H1 (cell line): ENCODE data around the gene COX7B2. TPM values are rescaled to one million over a fixed set of nuclear protein-coding genes. Genes with fewer than 3 reads are reported as not detected.

Source experiments
- CTCF ChIA-PET: fragments of 300-600 bp; sonication (Branson Sonifier 250); formaldehyde crosslinking; loops from one replicate; lab custom pipeline; 2021; ENCODE audit not compliant: partially characterized antibody; lab: Charles Lee
- POLR2A ChIA-PET: fragments of 300-600 bp; sonication (Branson Sonifier 250); formaldehyde crosslinking; loops from one replicate; lab custom pipeline; 2021; ENCODE audit warnings: inconsistent platforms; ENCODE audit not compliant: partially characterized antibody; lab: Charles Lee
- DNase-seq, 2 experiments: peaks; one replicate each; pipeline versions ENCODE4 v3.0.0 to v3.0.0-alpha.2; 2010 to 2022; ENCODE audit warnings: low spot score in 2 of 2, low read depth in 1 of 2, mixed read lengths in 1 of 2
- FAIRE-seq: peaks from 2 replicates; lab custom pipeline; 2011; peaks lifted over from hg19 to GRCh38; lab: Jason Lieb, UNC
- H2AFZ ChIP-seq: 2 replicates; pipeline ENCODE4 v1.8.1; 2012; ENCODE audit warnings: low read length, inconsistent platforms
- H2AK5ac ChIP-seq: 2 replicates; pipeline ENCODE4 v1.6.1; 2013; ENCODE audit warnings: low read depth, low read length
- H2BK120ac ChIP-seq: replicated peaks from 2 replicates; pipeline ENCODE3; 2013; ENCODE audit warnings: low read depth, low read length, inconsistent platforms
- H2BK12ac ChIP-seq: 2 replicates; pipeline ENCODE4 v1.6.1; 2013; ENCODE audit warnings: low read depth, low read length
- H2BK15ac ChIP-seq: 2 replicates; pipeline ENCODE4 v1.6.1; 2013; ENCODE audit warnings: low read length
- H2BK20ac ChIP-seq: 2 replicates; pipeline ENCODE4 v1.6.1; 2013; ENCODE audit warnings: low read length
- H2BK5ac ChIP-seq: 2 replicates; pipeline ENCODE4 v1.6.1; 2013; ENCODE audit warnings: low read depth, low read length
- H3K14ac ChIP-seq: 2 replicates; pipeline ENCODE4 v1.6.1; 2013; ENCODE audit warnings: inconsistent platforms; ENCODE audit not compliant: insufficient read length
- H3K18ac ChIP-seq: 2 replicates; pipeline ENCODE4 v1.6.1; 2013; ENCODE audit warnings: low read length; ENCODE audit errors: extremely low read depth
- H3K23ac ChIP-seq: 2 replicates; pipeline ENCODE4 v1.6.1; 2013; ENCODE audit warnings: inconsistent platforms; ENCODE audit not compliant: insufficient read length
- H3K23me2 ChIP-seq: 2 replicates; pipeline ENCODE4 v1.6.1; 2013; ENCODE audit warnings: low read depth, low read length
- H3K27ac ChIP-seq: 2 replicates; pipeline ENCODE4 v1.6.1; 2011; ENCODE audit warnings: low read depth, low read length, inconsistent platforms
- H3K27me3 ChIP-seq, 4 experiments: replicated peaks in 1 of 4; 1 replicate in 1 of 4; 2 replicates in 3 of 4; pipeline versions ENCODE4 v1.6.1 to v1.8.1; 2011 to 2013; ENCODE audit warnings: low read length in 3 of 4, mild to moderate bottlenecking in 3 of 4, inconsistent platforms in 2 of 4, mixed read lengths in 2 of 4, moderate library complexity in 1 of 4; ENCODE audit not compliant: control insufficient read depth in 3 of 4, insufficient read depth in 3 of 4; ENCODE audit errors: extremely low read depth in 1 of 4
- H3K36me3 ChIP-seq, 4 experiments: 2 replicates each; pipeline versions ENCODE4 v1.6.1 to v1.8.1; 2011 to 2013; ENCODE audit warnings: mild to moderate bottlenecking in 4 of 4, low read length in 3 of 4, moderate library complexity in 2 of 4, control low read depth in 1 of 4, inconsistent platforms in 1 of 4; ENCODE audit not compliant: insufficient read depth in 4 of 4, control insufficient read depth in 2 of 4
- H3K4ac ChIP-seq: replicated peaks from 2 replicates; pipeline ENCODE3; 2013; ENCODE audit warnings: low read length, low read depth, mixed read lengths, inconsistent platforms; ENCODE audit not compliant: insufficient read length
- H3K4me1 ChIP-seq, 4 experiments: replicated peaks in 1 of 4; 1 replicate in 1 of 4; 2 replicates in 3 of 4; pipeline versions ENCODE4 v1.6.1 to v1.8.1; 2011 to 2013; ENCODE audit warnings: low read length in 3 of 4, inconsistent platforms in 2 of 4, mixed read lengths in 1 of 4; ENCODE audit not compliant: insufficient read depth in 4 of 4, control insufficient read depth in 3 of 4
- H3K4me2 ChIP-seq, 2 experiments: 2 replicates each; pipeline versions ENCODE4 v1.6.1 to v1.8.1; 2011 to 2013; ENCODE audit warnings: low read depth in 2 of 2, low read length in 2 of 2, control low read depth in 1 of 2, inconsistent platforms in 1 of 2, mild to moderate bottlenecking in 1 of 2; ENCODE audit not compliant: insufficient read depth in 1 of 2
- H3K4me3 ChIP-seq, 4 experiments: fragments of 200-600, 300-600 bp in 1 of 4; sonication (generic), shearing (Covaris generic), sonication (Bioruptor Twin) in 1 of 4; 2 replicates each; pipeline versions ENCODE4 v1.5.1 to v1.8.1; 2011 to 2016; ENCODE audit warnings: low read length in 4 of 4, low read depth in 3 of 4, control low read depth in 2 of 4, inconsistent platforms in 2 of 4, mild to moderate bottlenecking in 2 of 4, mixed read lengths in 1 of 4, moderate library complexity in 1 of 4; ENCODE audit not compliant: insufficient read depth in 2 of 4; ENCODE audit errors: extremely low read depth in 1 of 4
- H3K56ac ChIP-seq: replicated peaks from 2 replicates; pipeline ENCODE3; 2013; ENCODE audit warnings: low read depth, mild to moderate bottlenecking, mixed read lengths, low read length, inconsistent platforms; ENCODE audit not compliant: insufficient read length
- H3K79me1 ChIP-seq: 2 replicates; pipeline ENCODE4 v1.6.1; 2013; ENCODE audit warnings: low read depth, low read length, control low read depth
- H3K79me2 ChIP-seq, 2 experiments: 2 replicates each; pipeline versions ENCODE4 v1.6.1 to v1.8.1; 2012 to 2013; ENCODE audit warnings: low read length in 2 of 2, mild to moderate bottlenecking in 2 of 2, inconsistent platforms in 1 of 2; ENCODE audit not compliant: insufficient read depth in 2 of 2, control insufficient read depth in 1 of 2
- H3K9ac ChIP-seq, 4 experiments: replicated peaks in 1 of 4; 1 replicate in 1 of 4; 2 replicates in 3 of 4; pipeline versions ENCODE4 v1.6.1 to v1.8.1; 2011 to 2013; ENCODE audit warnings: low read depth in 3 of 4, low read length in 3 of 4, control low read depth in 2 of 4, mild to moderate bottlenecking in 2 of 4, moderate library complexity in 2 of 4, inconsistent platforms in 1 of 4; ENCODE audit errors: extremely low read depth in 1 of 4
- H3K9me3 ChIP-seq, 2 experiments: 2 replicates each; pipeline versions ENCODE4 v1.6.1 to v1.8.1; 2012 to 2013; ENCODE audit warnings: mild to moderate bottlenecking in 2 of 2, moderate library complexity in 2 of 2, control low read depth in 1 of 2, inconsistent platforms in 1 of 2, low read depth in 1 of 2, low read length in 1 of 2, mixed read lengths in 1 of 2; ENCODE audit not compliant: insufficient read depth in 2 of 2
- H4K20me1 ChIP-seq, 2 experiments: replicated peaks in 1 of 2; 2 replicates each; pipeline versions ENCODE3 to v1.8.1; 2011 to 2013; ENCODE audit warnings: inconsistent platforms in 2 of 2, low read length in 2 of 2, mild to moderate bottlenecking in 1 of 2; ENCODE audit not compliant: insufficient read depth in 2 of 2, control insufficient read depth in 1 of 2
- H4K5ac ChIP-seq: 2 replicates; pipeline ENCODE4 v1.6.1; 2013; ENCODE audit warnings: low read length, low read depth, mixed read lengths, inconsistent platforms; ENCODE audit not compliant: insufficient read length
- H4K8ac ChIP-seq: 2 replicates; pipeline ENCODE4 v1.8.0; 2013; ENCODE audit warnings: mild to moderate bottlenecking, moderate library complexity, low read length, inconsistent platforms; ENCODE audit not compliant: insufficient read depth; ENCODE audit errors: extremely low read depth
- H4K91ac ChIP-seq: replicated peaks from 2 replicates; pipeline ENCODE3; 2013; ENCODE audit warnings: low read length, mixed read lengths, inconsistent platforms; ENCODE audit not compliant: insufficient read length
- BACH1 ChIP-seq: IDR thresholded peaks from 2 replicates; pipeline ENCODE4 v1.6.1; 2012; ENCODE audit warnings: low read length, improper control_type of control experiment
- CBX5 ChIP-seq: fragments of 300-800, 300-1000 bp; sonication (generic); IDR thresholded peaks from 2 replicates; pipeline ENCODE4 v1.7.1; 2016; ENCODE audit warnings: antibody characterized with exemption, low read length, low read depth
- CHD1 ChIP-seq: IDR thresholded peaks from 2 replicates; pipeline ENCODE4 v1.6.1; 2012; ENCODE audit warnings: low read depth, low read length, improper control_type of control experiment
- CHD2 ChIP-seq: IDR thresholded peaks from 2 replicates; pipeline ENCODE4 v1.6.1; 2012; ENCODE audit warnings: low read length, improper control_type of control experiment
- E2F6 ChIP-seq: IDR thresholded peaks from 2 replicates; pipeline ENCODE4 v1.6.1; 2012; ENCODE audit warnings: inconsistent platforms
- KDM4A ChIP-seq: IDR thresholded peaks from one replicate; pipeline ENCODE4 v1.7.1; 2012; ENCODE audit warnings: low read depth, mild to moderate bottlenecking, moderate library complexity, low read length, inconsistent platforms; ENCODE audit not compliant: severe bottlenecking
- KDM5A ChIP-seq: fragments of 200-600 bp; IDR thresholded peaks from 2 replicates; pipeline ENCODE4 v1.7.1; 2012; ENCODE audit warnings: mild to moderate bottlenecking, low read length, inconsistent platforms, mixed read lengths
- POLR2A ChIP-seq, 2 experiments: IDR thresholded peaks; 1 replicate in 1 of 2; 2 replicates in 1 of 2; pipeline ENCODE4 v1.6.1; 2011; ENCODE audit warnings: low read depth in 2 of 2, low read length in 2 of 2, mild to moderate bottlenecking in 2 of 2; ENCODE audit errors: control extremely low read depth in 1 of 2
- SAP30 ChIP-seq: fragments of 300-600 bp; sonication (generic); IDR thresholded peaks from 2 replicates; pipeline ENCODE4 v1.7.1; 2012; ENCODE audit warnings: low read length, moderate library complexity, mild to moderate bottlenecking, inconsistent platforms; ENCODE audit not compliant: insufficient read depth, insufficient replicate concordance
- TEAD4 ChIP-seq: IDR thresholded peaks from 2 replicates; pipeline ENCODE4 v1.6.1; 2012; ENCODE audit warnings: low read depth, low read length, inconsistent platforms, mixed read lengths
- USF2 ChIP-seq: IDR thresholded peaks from 2 replicates; pipeline ENCODE4 v1.6.1; 2011; ENCODE audit warnings: low read length, improper control_type of control experiment
- WGBS, 2 experiments: shearing (Covaris generic) in 1 of 2; methylation state at CpG; one replicate each; pipeline versions ENCODE4 v1.1.6 to v1.1.7; 2013 to 2015; ENCODE audit warnings: low lambda C conversion rate in 2 of 2, mixed read lengths in 2 of 2, inconsistent platforms in 1 of 2, low coverage in 1 of 2, missing lambda C conversion rate in 1 of 2; ENCODE audit not compliant: insufficient replicate concordance in 2 of 2, insufficient coverage in 1 of 2, insufficient read length in 1 of 2; ENCODE audit errors: extremely low coverage in 1 of 2, missing lambda C conversion rate in 1 of 2; 5-methylcytosine and 5-hydroxymethylcytosine counted together
- polyA plus RNA-seq, 7 experiments: library from polyadenylated mRNA; depleted of rRNA in 3 of 7; stranded (reverse) in 5 of 7; unstranded in 2 of 7; fragments of >200 nt in 5 of 7; fragments of 200-250 nt in 2 of 7; gene quantifications; 1 replicate in 5 of 7; 2 replicates in 1 of 7; 4 replicates in 1 of 7; pipeline versions ENCODE4 v1.2.1 to v1.2.3, GENCODE V29; 2011 to 2013; ENCODE audit warnings: missing spikeins in 2 of 7, mixed read lengths in 2 of 7
- total RNA-seq: library from RNA; stranded (reverse); fragmentation: NEBNext Ultra II Directional; extraction: Animal tissue kit (Norgen Biotek cat#: 25700); gene quantifications from 2 replicates; pipeline ENCODE4 v1.2.1, GENCODE V29; 2021

The COX7B2 gene
- total and polyA plus RNA-seq, 2 of the 8 experiments (the other 6 are each of a cell fraction or from before 2014, with no cell fraction given), result not detected

- no peak overlapping the region for H2BK120ac ChIP-seq
- no peaks in the 10 kb centered on the region for H3K4me1 ChIP-seq
- no peak overlapping the region for H3K18ac ChIP-seq
- DNase-seq, result no peak
- H3K9me3 ChIP-seq, result no peaks in the 10 kb centered on the region
- H4K91ac ChIP-seq, result no peak overlapping the region
- H2BK5ac ChIP-seq, result no peak overlapping the region
- H2AK5ac ChIP-seq, result no peak overlapping the region
- no peaks in the 10 kb centered on the region for H4K20me1 ChIP-seq
- H3K79me2 ChIP-seq, result no peaks in the 10 kb centered on the region
- H2BK20ac ChIP-seq, result no peak overlapping the region
- no peaks in the 10 kb centered on the region for H3K79me1 ChIP-seq
- no peak overlapping the region for H3K14ac ChIP-seq
- H3K36me3 ChIP-seq, result no peaks in the 10 kb centered on the region
- no peak overlapping the region for H3K4me3 ChIP-seq
- POLR2A ChIA-PET, result no interaction called here
- H3K4me2 ChIP-seq, result no peak overlapping the region
- H2BK15ac ChIP-seq, result no peak overlapping the region
- CTCF ChIA-PET, result interaction anchor here (0.7 to 2.4 kb wide), 18 partner anchors 8 to 448 kb away, joined by 3 to 9 read pairs (median 4); no protein-coding TSS in a partner anchor
- H3K23ac ChIP-seq, result no peak overlapping the region
- H3K9ac ChIP-seq, result no peak overlapping the region
- H3K23me2 ChIP-seq, result no peaks in the 10 kb centered on the region; the same call in 1 of the 2 replicates
- H4K5ac ChIP-seq, result no peak overlapping the region
- FAIRE-seq, result no peak
- no peak overlapping the region for H3K56ac ChIP-seq
- H3K27me3 ChIP-seq, result no peaks in the 10 kb centered on the region
- no peak overlapping the region for H4K8ac ChIP-seq
- no peak overlapping the region for H3K4ac ChIP-seq
- no peak overlapping the region for H2AFZ ChIP-seq
- no peak overlapping the region for H2BK12ac ChIP-seq
- no peak overlapping the region for H3K27ac ChIP-seq
- 89% methylated on average over 1 of the region's 1 CpG; no CpG with 5 or more reads in 1 of the 2 experiments for WGBS, 2 experiments
- no peak for TF ChIP-seq SAP30
- no peak for TF ChIP-seq KDM4A
- TF ChIP-seq CHD2, result no peak
- TF ChIP-seq BACH1, result no peak
- no peak for TF ChIP-seq KDM5A
- no peak for TF ChIP-seq CBX5
- TF ChIP-seq TEAD4, result no peak
- no peak for TF ChIP-seq USF2
- TF ChIP-seq POLR2A (IDR thresholded peaks at IDR 0.05; ENCODE audit: control extremely low read depth in 1 of 2, low read depth in 2 of 2, low read length in 2 of 2), result no peak
- no peak for TF ChIP-seq CHD1
- no peak for TF ChIP-seq E2F6
These were observed 28.4 kb upstream of the COX7B2 start for GRCh38 chr4:46937493-46937892.
